Measurements from ENCODE around the gene STXBP5L.

GRCh38 chr3:121126707-121127035 lies 218.7 kb downstream of the STXBP5L start:
- TF ChIP-seq ATF3 (IDR thresholded peaks at IDR 0.05): no peak
- TF ChIP-seq FOXA1 (IDR thresholded peaks at IDR 0.05): no peak
- TF ChIP-seq, protein P1, sequence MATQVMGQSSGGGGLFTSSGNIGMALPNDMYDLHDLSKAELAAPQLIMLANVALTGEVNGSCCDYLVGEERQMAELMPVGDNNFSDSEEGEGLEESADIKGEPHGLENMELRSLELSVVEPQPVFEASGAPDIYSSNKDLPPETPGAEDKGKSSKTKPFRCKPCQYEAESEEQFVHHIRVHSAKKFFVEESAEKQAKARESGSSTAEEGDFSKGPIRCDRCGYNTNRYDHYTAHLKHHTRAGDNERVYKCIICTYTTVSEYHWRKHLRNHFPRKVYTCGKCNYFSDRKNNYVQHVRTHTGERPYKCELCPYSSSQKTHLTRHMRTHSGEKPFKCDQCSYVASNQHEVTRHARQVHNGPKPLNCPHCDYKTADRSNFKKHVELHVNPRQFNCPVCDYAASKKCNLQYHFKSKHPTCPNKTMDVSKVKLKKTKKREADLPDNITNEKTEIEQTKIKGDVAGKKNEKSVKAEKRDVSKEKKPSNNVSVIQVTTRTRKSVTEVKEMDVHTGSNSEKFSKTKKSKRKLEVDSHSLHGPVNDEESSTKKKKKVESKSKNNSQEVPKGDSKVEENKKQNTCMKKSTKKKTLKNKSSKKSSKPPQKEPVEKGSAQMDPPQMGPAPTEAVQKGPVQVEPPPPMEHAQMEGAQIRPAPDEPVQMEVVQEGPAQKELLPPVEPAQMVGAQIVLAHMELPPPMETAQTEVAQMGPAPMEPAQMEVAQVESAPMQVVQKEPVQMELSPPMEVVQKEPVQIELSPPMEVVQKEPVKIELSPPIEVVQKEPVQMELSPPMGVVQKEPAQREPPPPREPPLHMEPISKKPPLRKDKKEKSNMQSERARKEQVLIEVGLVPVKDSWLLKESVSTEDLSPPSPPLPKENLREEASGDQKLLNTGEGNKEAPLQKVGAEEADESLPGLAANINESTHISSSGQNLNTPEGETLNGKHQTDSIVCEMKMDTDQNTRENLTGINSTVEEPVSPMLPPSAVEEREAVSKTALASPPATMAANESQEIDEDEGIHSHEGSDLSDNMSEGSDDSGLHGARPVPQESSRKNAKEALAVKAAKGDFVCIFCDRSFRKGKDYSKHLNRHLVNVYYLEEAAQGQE (IDR thresholded peaks at IDR 0.05): no peak
- TF ChIP-seq MAX (IDR thresholded peaks at IDR 0.05): no peak
- no peak for TF ChIP-seq CTCF (IDR thresholded peaks at IDR 0.05; ENCODE audit: low read depth, low read length, missing input control)
- no peak for TF ChIP-seq SP1 (IDR thresholded peaks at IDR 0.05)
- no peak for TF ChIP-seq YY1 (IDR thresholded peaks at IDR 0.05)
- no peak for TF ChIP-seq RAD21 (IDR thresholded peaks at IDR 0.05)
- no peak for TF ChIP-seq EGR1 (IDR thresholded peaks at IDR 0.05; ENCODE audit: low read depth in 2 of 2)
- no peak for TF ChIP-seq RXRA (IDR thresholded peaks at IDR 0.05)
- TF ChIP-seq JUND (IDR thresholded peaks at IDR 0.05): no peak
- no peak for TF ChIP-seq TAF1 (conservative IDR thresholded peaks at IDR 0.05)
- TF ChIP-seq NR2F2 (IDR thresholded peaks at IDR 0.05): no peak

Measured in liver (tissue), 3 donors.